OCI-LY1 (cell line): ENCODE measurements around the gene ARGLU1.

ENCODE experiments used
- EZH2 ChIP-seq: fragments of 200-600 bp; sonication (generic), shearing (Covaris generic); IDR thresholded peaks from 2 replicates; pipeline ENCODE4 v1.8.0; 2017; ENCODE audit warnings: borderline replicate concordance, mixed run types, mild to moderate bottlenecking, antibody characterized with exemption, low read length, moderate library complexity, mixed read lengths
- TF ChIP-seq, protein P1 (sequence below): fragments of 200-600 bp; sonication (generic), shearing (Covaris generic); IDR thresholded peaks from 2 replicates; pipeline ENCODE4 v1.5.1; 2017; ENCODE audit warnings: mild to moderate bottlenecking, antibody characterized with exemption, low read length, moderate library complexity, mixed read lengths

- TF ChIP-seq, protein P1, sequence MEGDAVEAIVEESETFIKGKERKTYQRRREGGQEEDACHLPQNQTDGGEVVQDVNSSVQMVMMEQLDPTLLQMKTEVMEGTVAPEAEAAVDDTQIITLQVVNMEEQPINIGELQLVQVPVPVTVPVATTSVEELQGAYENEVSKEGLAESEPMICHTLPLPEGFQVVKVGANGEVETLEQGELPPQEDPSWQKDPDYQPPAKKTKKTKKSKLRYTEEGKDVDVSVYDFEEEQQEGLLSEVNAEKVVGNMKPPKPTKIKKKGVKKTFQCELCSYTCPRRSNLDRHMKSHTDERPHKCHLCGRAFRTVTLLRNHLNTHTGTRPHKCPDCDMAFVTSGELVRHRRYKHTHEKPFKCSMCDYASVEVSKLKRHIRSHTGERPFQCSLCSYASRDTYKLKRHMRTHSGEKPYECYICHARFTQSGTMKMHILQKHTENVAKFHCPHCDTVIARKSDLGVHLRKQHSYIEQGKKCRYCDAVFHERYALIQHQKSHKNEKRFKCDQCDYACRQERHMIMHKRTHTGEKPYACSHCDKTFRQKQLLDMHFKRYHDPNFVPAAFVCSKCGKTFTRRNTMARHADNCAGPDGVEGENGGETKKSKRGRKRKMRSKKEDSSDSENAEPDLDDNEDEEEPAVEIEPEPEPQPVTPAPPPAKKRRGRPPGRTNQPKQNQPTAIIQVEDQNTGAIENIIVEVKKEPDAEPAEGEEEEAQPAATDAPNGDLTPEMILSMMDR = no peak
- no peak for TF ChIP-seq EZH2
Measured at GRCh38 chr13:106540613-106541012, 27.3 kb downstream of the ARGLU1 start.
